HepG2 (cell line): Measurements from ENCODE around the gene AMZ2. TPM values are rescaled to one million over a fixed set of nuclear protein-coding genes. Genes with fewer than 3 reads are reported as not detected.

Source experiments
- CBX2 ChIP-seq, 2 experiments: fragments of 200-600 bp in 1 of 2; sonication (generic); formaldehyde crosslinking in 1 of 2; IDR thresholded peaks; 2 replicates each; pipeline versions ENCODE4 v1.7.0 to v1.8.1; 2018 to 2022; ENCODE audit warnings: low read depth in 2 of 2, low read length in 1 of 2, mild to moderate bottlenecking in 1 of 2, missing genetic modification reagents in 1 of 2
- DDIT3 ChIP-seq: sonication (generic); formaldehyde crosslinking; IDR thresholded peaks from 2 replicates; pipeline ENCODE4 v1.4.0; 2020; ENCODE audit warnings: mild to moderate bottlenecking, missing genetic modification reagents
- EHMT2 ChIP-seq: fragments of 200-600 bp; sonication (generic); IDR thresholded peaks from 2 replicates; pipeline ENCODE4 v1.7.0; 2017; ENCODE audit warnings: antibody characterized with exemption, low read depth, low read length, borderline replicate concordance
- ETV6 ChIP-seq: sonication (generic); formaldehyde crosslinking; conservative IDR thresholded peaks from 2 replicates; pipeline ENCODE4 v1.4.0; 2020; ENCODE audit warnings: missing genetic modification reagents
- GPBP1L1 ChIP-seq: sonication (generic); formaldehyde crosslinking; IDR thresholded peaks from 2 replicates; pipeline ENCODE4 v1.5.0; 2020; ENCODE audit warnings: mild to moderate bottlenecking, missing genetic modification reagents
- HCFC1 ChIP-seq: fragments of 150-350 bp; IDR thresholded peaks from 2 replicates; pipeline ENCODE4 v1.6.1; 2014; ENCODE audit warnings: low read depth, low read length
- PRDM15 ChIP-seq: sonication (generic); formaldehyde crosslinking; IDR thresholded peaks from 2 replicates; pipeline ENCODE4 v1.4.0; 2020; ENCODE audit warnings: missing genetic modification reagents
- ZFYVE20 ChIP-seq: sonication (generic); formaldehyde crosslinking; IDR thresholded peaks from 2 replicates; pipeline ENCODE4 v1.8.0; 2023; ENCODE audit warnings: low read depth, mild to moderate bottlenecking, moderate library complexity, missing genetic modification reagents, borderline replicate concordance
- ZNF160 ChIP-seq: sonication (generic); formaldehyde crosslinking; IDR thresholded peaks from 2 replicates; pipeline ENCODE4 v1.8.0; 2022; ENCODE audit warnings: mild to moderate bottlenecking, inconsistent platforms, missing genetic modification reagents
- ZNF18 ChIP-seq: sonication (generic); formaldehyde crosslinking; IDR thresholded peaks from 2 replicates; pipeline ENCODE4 v1.8.0; 2022; ENCODE audit warnings: mild to moderate bottlenecking, missing genetic modification reagents; ENCODE audit not compliant: insufficient replicate concordance
- ZNF770 ChIP-seq: sonication (generic); formaldehyde crosslinking; IDR thresholded peaks from 2 replicates; pipeline ENCODE4 v1.5.0; 2020; ENCODE audit warnings: mild to moderate bottlenecking, missing genetic modification reagents
- ZNF800 ChIP-seq: sonication (generic); formaldehyde crosslinking; IDR thresholded peaks from 2 replicates; pipeline ENCODE4 v1.4.0; 2020; ENCODE audit warnings: missing genetic modification reagents
- ZNF816 ChIP-seq: sonication (generic); formaldehyde crosslinking; IDR thresholded peaks from 2 replicates; pipeline ENCODE4 v1.8.0; 2022; ENCODE audit warnings: missing genetic modification reagents, mild to moderate bottlenecking, borderline replicate concordance
- ZNF879 ChIP-seq: sonication (generic); formaldehyde crosslinking; IDR thresholded peaks from 2 replicates; pipeline ENCODE4 v1.8.1; 2023; ENCODE audit warnings: missing genetic modification reagents
- polyA plus RNA-seq, 8 experiments: library from polyadenylated mRNA; depleted of rRNA in 3 of 8; stranded (reverse) in 7 of 8; unstranded in 1 of 8; fragments of >200 nt; fragmentation: Illumina TruSeq in 4 of 8; extraction: Trizol in 4 of 8; gene quantifications; 2 replicates each; pipeline versions ENCODE4 v1.2.1 to v1.2.3, GENCODE V29; 2011 to 2016; ENCODE audit warnings: low read depth in 4 of 8, missing spikeins in 1 of 8, mixed read lengths in 1 of 8; ENCODE audit not compliant: insufficient read depth in 1 of 8
- total RNA-seq, 5 experiments: library from RNA; depleted of rRNA; stranded (reverse); fragments of >200 nt; fragmentation: Illumina TruSeq; extraction: Trizol; gene quantifications; 2 replicates each; pipeline ENCODE4 v1.2.3, GENCODE V29; 2016; ENCODE audit warnings: low read depth in 1 of 5

AMZ2 gene
- total and polyA plus RNA-seq, 2 of the 13 experiments (the other 11 are each of a cell fraction or from before 2014, with no cell fraction given), result 86.9 to 90.2 TPM

GRCh38 chr17:68247445-68248198, at the start of gene AMZ2 (continued):
- TF ChIP-seq GPBP1L1 (CRISPR knock-in tag) (no peak), ETV6 (CRISPR knock-in tag) (peak; percentile 67; the same call in 1 of the 2 replicates), ZFYVE20 (CRISPR knock-in tag) (no peak; the same call in 1 of the 2 replicates), DDIT3 (no peak), HCFC1 (peak; percentile 34; the same call in 1 of the 2 replicates), PRDM15 (CRISPR knock-in tag) (no peak), CBX2 (IDR thresholded peaks at IDR 0.05; ENCODE audit: low read depth, low read length) (no peak), CBX2 (CRISPR knock-in tag; IDR thresholded peaks at IDR 0.05; ENCODE audit: low read depth) (no peak), ZNF18 (CRISPR knock-in tag) (peak; percentile 91), EHMT2 (no peak), ZNF879 (CRISPR knock-in tag) (peak; percentile 98), ZNF770 (CRISPR knock-in tag) (peak; percentile 56), ZNF816 (CRISPR knock-in tag) (no peak), ZNF800 (CRISPR knock-in tag) (no peak; the same call in none of the 2 replicates), ZNF160 (CRISPR knock-in tag) (peak; percentile 58; the same call in 1 of the 2 replicates)
